Measurements from ENCODE around the gene IQSEC1. TPM values are rescaled to one million over a fixed set of nuclear protein-coding genes. Genes with fewer than 3 reads are reported as not detected.

IQSEC1 gene
- total and polyA plus RNA-seq, 10 of the 15 experiments (the other 5 are each of a cell fraction or from before 2014, with no cell fraction given) = 0.92 to 55.2 (median 8.5) TPM

GRCh38 chr3:13079051-13079450 is 5.8 kb upstream of the IQSEC1 start:
- 46% methylated on average over 5 of the region's 7 CpGs for WGBS (ENCODE audit: insufficient coverage, insufficient replicate concordance, low lambda C conversion rate, missing lambda C conversion rate)
- Histone ChIP-seq H3K27ac (ENCODE audit: control insufficient read depth, insufficient read depth) (no peak overlapping the region), H3K27me3 (replicated peaks in 1 of 2; ENCODE audit: control insufficient read depth in 2 of 2, insufficient read depth in 2 of 2, low read length in 1 of 2) (peaks cover 0 to 9% of the 10 kb centered on the region in 2 experiments; a peak in 2 of 4 replicates), H3K4me2 (ENCODE audit: control insufficient read depth, insufficient read depth) (no peak overlapping the region), H3K4me3 (no peak overlapping the region), H3K9ac (ENCODE audit: control insufficient read depth, insufficient read depth, low read length) (no peak overlapping the region), H3K79me2 (ENCODE audit: control insufficient read depth, insufficient read depth, low read length) (no peaks in the 10 kb centered on the region), H3K36me3 (ENCODE audit: control insufficient read depth in 2 of 2, insufficient read depth in 2 of 2, low read length in 1 of 2) (no peaks in the 10 kb centered on the region), H3K4me1 (ENCODE audit: control insufficient read depth, insufficient read depth, low read length) (peaks cover 10% of the 10 kb centered on the region), H2AFZ (ENCODE audit: control insufficient read depth, low read depth, low read length) (no peak overlapping the region), H3K9me3 (replicated peaks; ENCODE audit: control insufficient read depth, insufficient read depth, low read length) (no peaks in the 10 kb centered on the region), H4K20me1 (ENCODE audit: control insufficient read depth, insufficient read depth) (no peaks in the 10 kb centered on the region)
- TF ChIP-seq RBBP5 (conservative IDR thresholded peaks at IDR 0.05) (no peak), ZNF274 (IDR thresholded peaks at IDR 0.05; ENCODE audit: insufficient read depth, insufficient read length) (no peak), RUNX3 (IDR thresholded peaks at IDR 0.05; ENCODE audit: low read length) (no peak), HDGF (IDR thresholded peaks at IDR 0.05) (no peak), CHD4 (IDR thresholded peaks at IDR 0.05) (no peak), MEF2B (IDR thresholded peaks at IDR 0.05; ENCODE audit: partially characterized antibody, poor library complexity, severe bottlenecking) (no peak), CHD1 (IDR thresholded peaks at IDR 0.05; ENCODE audit: low read depth, low read length) (no peak), JUNB (IDR thresholded peaks at IDR 0.05) (no peak), SREBF1 (IDR thresholded peaks at IDR 0.05; ENCODE audit: low read length) (no peak), TBL1XR1 (IDR thresholded peaks at IDR 0.05; ENCODE audit: low read depth, low read length) (no peak), NFIC (IDR thresholded peaks at IDR 0.05; ENCODE audit: low read depth, low read length) (no peak)
- BruUV-seq (replicated peaks) = no TSS peak
- intact Hi-C loops (cut with micrococcal nuclease; ENCODE audit: unreplicated experiment) = no loop called here
- ATAC-seq = no peak
- RAD21 ChIA-PET (ENCODE audit: unreplicated experiment) = no interaction called here
- CTCF ChIA-PET = interaction anchor here (0.6 kb wide), 1 partner anchor 13 kb away, joined by 4 read pairs; no protein-coding TSS in a partner anchor
- POLR2A ChIA-PET = no interaction called here
- FAIRE-seq = no peak
- in situ Hi-C loops (cut with MboI) = no loop called here
- SMC1A ChIA-PET (ENCODE audit: uncharacterized antibody, unreplicated experiment) = no interaction called here
- DNase-seq (ENCODE audit: low read depth, low spot score) = no peak

Measured in GM12878 (cell line).